ENCODE results near the gene PROSER1. TPM values are rescaled to one million over a fixed set of nuclear protein-coding genes. Genes with fewer than 3 reads are reported as not detected.
"Not testable (repeated sequence)": the region's sequence is repeated elsewhere in the genome, so short reads cannot be mapped to it uniquely, and the experiment has no call there.

Gene PROSER1
- total and polyA plus RNA-seq, 4 donors = 2.0 to 26.4 (median 16.6) TPM

GRCh38 chr13:39020853-39021462 lies 16.9 kb downstream of the PROSER1 start:
- DNase-seq = no peak
- intact Hi-C loops (cut with DNase I) = no loop called here
- no peak for ATAC-seq (ENCODE audit: low FRiP score)
- Histone ChIP-seq H3K4me3 (ENCODE audit: low read length in 2 of 2) (no peak overlapping the region), H3K36me3 (ENCODE audit: control insufficient read depth in 1 of 2, insufficient read depth in 2 of 2, low read length in 1 of 2) (peaks cover 11 to 12% of the 10 kb centered on the region in 2 donors), H3K27me3 (ENCODE audit: control insufficient read depth in 1 of 2, insufficient read depth in 2 of 2, low read length in 1 of 2) (no peaks in the 10 kb centered on the region), H3K27ac (ENCODE audit: low read depth in 1 of 2, low read length in 2 of 2) (no peak overlapping the region), H3K9me3 (ENCODE audit: control insufficient read depth, low read length) (no peaks in the 10 kb centered on the region), H3K4me1 (ENCODE audit: control insufficient read depth in 1 of 2, insufficient read depth in 2 of 2, low read length in 2 of 2) (no peaks in the 10 kb centered on the region)
- WGBS, 2 donors = 77 to 81% methylated on average over 4 of the region's 4 CpGs

- WGBS, 2 donors = 26 to 31% methylated on average over 2 of the region's 2 CpGs
- no peak for ATAC-seq (ENCODE audit: low FRiP score)
- no peak for DNase-seq
- intact Hi-C loops (cut with DNase I) = no loop called here
- H3K27me3 ChIP-seq (ENCODE audit: control insufficient read depth in 1 of 2, insufficient read depth in 2 of 2, low read length in 1 of 2) = no peaks in the 10 kb centered on the region
- H3K4me3 ChIP-seq (ENCODE audit: low read length in 2 of 2) = no peak overlapping the region
- no peaks in the 10 kb centered on the region for H3K9me3 ChIP-seq (ENCODE audit: control insufficient read depth, low read length)
- no peak overlapping the region for H3K27ac ChIP-seq (ENCODE audit: low read depth in 1 of 2, low read length in 2 of 2)
- H3K4me1 ChIP-seq (ENCODE audit: control insufficient read depth in 1 of 2, insufficient read depth in 2 of 2, low read length in 2 of 2) = no peaks in the 10 kb centered on the region
- peaks cover 3 to 22% of the 10 kb centered on the region in 2 donors for H3K36me3 ChIP-seq (ENCODE audit: control insufficient read depth in 1 of 2, insufficient read depth in 2 of 2, low read length in 1 of 2)
Observed at GRCh38 chr13:39016787-39017186, 21.1 kb downstream of the PROSER1 start.

DNA sequence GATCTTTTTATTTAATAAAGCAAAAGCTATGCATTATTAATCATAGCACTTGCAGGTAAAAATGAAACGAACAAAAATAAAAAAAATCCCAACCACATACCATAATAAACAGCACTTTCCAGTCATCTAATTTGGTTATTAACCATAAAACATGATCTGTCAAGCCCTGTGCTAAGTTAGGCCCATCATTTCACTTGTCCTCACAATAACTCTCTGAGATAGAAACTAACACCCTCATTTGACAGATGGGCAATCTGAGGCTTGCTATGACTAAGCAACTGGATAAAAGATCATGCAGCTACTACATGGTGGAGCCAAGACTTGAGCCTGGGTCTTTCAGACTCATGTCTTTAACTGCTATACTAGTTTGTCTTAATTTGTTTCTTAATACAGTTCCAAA lies 21.8 kb downstream of the PROSER1 start:
- H3K27me3 ChIP-seq (ENCODE audit: control insufficient read depth in 1 of 2, insufficient read depth in 2 of 2, low read length in 1 of 2) = no peaks in the 10 kb centered on the region
- no peak overlapping the region for H3K27ac ChIP-seq (ENCODE audit: low read depth in 1 of 2, low read length in 2 of 2)
- no peak for ATAC-seq (ENCODE audit: low FRiP score)
- H3K9me3 ChIP-seq (ENCODE audit: control insufficient read depth, low read length) = no peaks in the 10 kb centered on the region
- no peak for DNase-seq
- intact Hi-C loops (cut with DNase I) = no loop called here
- no peaks in the 10 kb centered on the region for H3K4me1 ChIP-seq (ENCODE audit: control insufficient read depth in 1 of 2, insufficient read depth in 2 of 2, low read length in 2 of 2)
- H3K36me3 ChIP-seq (ENCODE audit: control insufficient read depth in 1 of 2, insufficient read depth in 2 of 2, low read length in 1 of 2) = peaks cover 5 to 25% of the 10 kb centered on the region in 2 donors
- H3K4me3 ChIP-seq (ENCODE audit: low read length in 2 of 2) = no peak overlapping the region
- 88 to 89% methylated on average over 1 of the region's 1 CpG for WGBS, 2 donors

DNA sequence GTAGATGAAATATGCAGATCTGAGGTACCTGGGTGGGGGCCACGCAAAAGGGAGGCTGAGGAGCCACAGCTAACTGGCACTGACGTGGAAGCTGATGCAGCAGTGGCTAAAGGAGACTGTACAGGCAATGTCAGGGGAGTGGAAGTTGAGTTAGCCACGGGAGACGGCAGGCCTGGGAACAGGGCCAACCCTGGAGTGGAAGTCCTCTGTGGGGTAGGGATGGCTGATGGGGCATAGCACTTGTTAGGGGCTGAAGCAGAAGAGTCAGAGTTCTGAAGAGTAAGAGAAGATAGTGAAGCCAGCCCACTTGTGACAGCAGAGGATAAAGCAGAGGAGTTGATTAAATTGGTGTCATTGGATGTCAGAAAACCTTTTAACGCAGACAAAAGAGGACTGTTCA lies 24.4 kb downstream of the PROSER1 start:
- WGBS, 2 donors = 82 to 86% methylated on average over 5 of the region's 5 CpGs
- Histone ChIP-seq H3K9me3 (ENCODE audit: control insufficient read depth, low read length) (no peaks in the 10 kb centered on the region), H3K27ac (ENCODE audit: low read depth in 1 of 2, low read length in 2 of 2) (no peak overlapping the region), H3K36me3 (ENCODE audit: control insufficient read depth in 1 of 2, insufficient read depth in 2 of 2, low read length in 1 of 2) (peaks cover 5 to 25% of the 10 kb centered on the region in 2 donors), H3K4me3 (ENCODE audit: low read length in 2 of 2) (no peak overlapping the region), H3K27me3 (ENCODE audit: control insufficient read depth in 1 of 2, insufficient read depth in 2 of 2, low read length in 1 of 2) (no peaks in the 10 kb centered on the region), H3K4me1 (ENCODE audit: control insufficient read depth in 1 of 2, insufficient read depth in 2 of 2, low read length in 2 of 2) (no peaks in the 10 kb centered on the region)
- intact Hi-C loops (cut with DNase I) = no loop called here
- ATAC-seq (ENCODE audit: low FRiP score) = no peak
- no peak for DNase-seq

DNA sequence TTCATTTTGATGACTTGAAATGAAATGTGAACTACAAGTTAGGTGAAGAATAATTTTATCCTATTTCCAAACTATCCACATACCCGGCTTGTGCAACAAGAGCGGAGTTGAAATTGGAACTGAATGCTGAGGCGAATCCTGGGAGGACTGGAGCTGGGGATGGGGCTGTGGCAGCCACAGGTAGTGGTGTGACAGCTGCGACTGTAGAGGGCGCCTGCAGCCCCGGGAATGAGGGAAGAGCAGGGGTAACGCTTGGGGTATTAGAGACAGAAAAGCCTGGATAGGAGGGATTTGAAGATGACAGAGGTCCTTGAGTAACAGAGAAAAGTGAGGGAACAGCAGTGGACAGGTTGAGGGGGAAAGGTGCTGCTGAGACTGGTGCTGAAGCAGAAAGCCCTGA lies 25.3 kb downstream of the PROSER1 start:
- no peak for ATAC-seq (ENCODE audit: low FRiP score)
- Histone ChIP-seq H3K27me3 (ENCODE audit: control insufficient read depth in 1 of 2, insufficient read depth in 2 of 2, low read length in 1 of 2) (no peaks in the 10 kb centered on the region), H3K4me3 (ENCODE audit: low read length in 2 of 2) (no peak overlapping the region), H3K4me1 (ENCODE audit: control insufficient read depth in 1 of 2, insufficient read depth in 2 of 2, low read length in 2 of 2) (no peaks in the 10 kb centered on the region), H3K27ac (ENCODE audit: low read depth in 1 of 2, low read length in 2 of 2) (no peak overlapping the region), H3K9me3 (ENCODE audit: control insufficient read depth, low read length) (no peaks in the 10 kb centered on the region), H3K36me3 (ENCODE audit: control insufficient read depth in 1 of 2, insufficient read depth in 2 of 2, low read length in 1 of 2) (peaks cover 5 to 20% of the 10 kb centered on the region in 2 donors)
- WGBS, 2 donors = 69 to 74% methylated on average over 7 of the region's 7 CpGs
- intact Hi-C loops (cut with DNase I) = no loop called here
- no peak for DNase-seq

- H3K4me3 ChIP-seq (ENCODE audit: low read length in 2 of 2); ATAC-seq (ENCODE audit: low FRiP score); DNase-seq; H3K36me3 ChIP-seq (ENCODE audit: control insufficient read depth in 1 of 2, insufficient read depth in 2 of 2, low read length in 1 of 2); H3K27ac ChIP-seq (ENCODE audit: low read depth in 1 of 2, low read length in 2 of 2); H3K9me3 ChIP-seq (ENCODE audit: control insufficient read depth, low read length); intact Hi-C loops (cut with DNase I); H3K27me3 ChIP-seq (ENCODE audit: control insufficient read depth in 1 of 2, insufficient read depth in 2 of 2, low read length in 1 of 2); H3K4me1 ChIP-seq (ENCODE audit: control insufficient read depth in 1 of 2, insufficient read depth in 2 of 2, low read length in 2 of 2): not testable (repeated sequence)
- 80 to 83% methylated on average over 27 to 29 of the region's 29 CpGs for WGBS, 2 donors
Observed at GRCh38 chr13:39006371-39007111, 31.3 kb downstream of the PROSER1 start.

DNA sequence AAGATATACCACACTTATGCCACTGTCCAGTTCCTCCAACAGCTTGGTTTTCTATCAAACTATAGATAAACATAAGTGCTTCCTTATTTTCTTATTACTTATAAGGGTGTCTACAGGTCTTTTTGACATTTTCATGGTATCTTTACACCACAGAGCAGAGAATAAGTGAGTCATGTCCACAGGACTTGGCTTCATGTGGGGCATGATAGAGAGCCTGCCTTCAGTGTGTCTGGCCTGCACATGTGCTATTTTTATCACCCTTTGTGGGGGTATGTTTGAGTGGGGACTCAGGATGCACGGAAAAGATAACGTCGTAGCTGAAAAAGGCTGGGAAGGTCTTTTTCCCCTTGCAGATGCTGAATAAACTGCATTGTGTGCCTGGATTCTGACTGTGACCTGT lies 39.1 kb downstream of the PROSER1 start:
- H3K36me3 ChIP-seq (ENCODE audit: control insufficient read depth in 1 of 2, insufficient read depth in 2 of 2, low read length in 1 of 2) = no peaks in the 10 kb centered on the region
- 46 to 57% methylated on average over 3 of the region's 3 CpGs for WGBS, 2 donors
- H3K4me3 ChIP-seq (ENCODE audit: low read length in 2 of 2) = no peak overlapping the region
- H3K4me1 ChIP-seq (ENCODE audit: control insufficient read depth in 1 of 2, insufficient read depth in 2 of 2, low read length in 2 of 2) = no peaks in the 10 kb centered on the region
- no peak overlapping the region for H3K27ac ChIP-seq (ENCODE audit: low read depth in 1 of 2, low read length in 2 of 2)
- ATAC-seq (ENCODE audit: low FRiP score) = no peak
- DNase-seq = no peak
- intact Hi-C loops (cut with DNase I) = no loop called here
- H3K9me3 ChIP-seq (ENCODE audit: control insufficient read depth, low read length) = no peaks in the 10 kb centered on the region
- no peaks in the 10 kb centered on the region for H3K27me3 ChIP-seq (ENCODE audit: control insufficient read depth in 1 of 2, insufficient read depth in 2 of 2, low read length in 1 of 2)

DNA sequence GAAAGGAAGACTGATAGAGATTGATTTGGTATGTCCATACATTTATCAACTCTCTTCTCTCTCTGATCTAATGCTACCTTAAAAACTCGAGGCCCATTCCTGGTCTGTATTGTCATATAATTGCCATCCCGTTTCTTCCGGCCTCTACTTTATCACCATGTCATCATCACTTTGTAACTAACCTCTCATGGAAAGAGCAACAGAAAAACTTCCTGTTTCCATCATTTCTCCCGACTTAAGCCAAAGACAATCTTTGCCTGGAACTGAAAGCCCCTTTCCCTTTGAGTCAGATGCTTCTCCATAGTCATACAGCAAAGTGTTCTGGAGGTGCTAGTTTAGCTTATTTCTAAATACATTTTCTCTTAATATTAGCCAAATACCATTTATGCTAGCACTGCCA lies 44.5 kb downstream of the PROSER1 start:
- no peaks in the 10 kb centered on the region for H3K27me3 ChIP-seq (ENCODE audit: control insufficient read depth in 1 of 2, insufficient read depth in 2 of 2, low read length in 1 of 2)
- no peaks in the 10 kb centered on the region for H3K9me3 ChIP-seq (ENCODE audit: control insufficient read depth, low read length)
- H3K36me3 ChIP-seq (ENCODE audit: control insufficient read depth in 1 of 2, insufficient read depth in 2 of 2, low read length in 1 of 2) = no peaks in the 10 kb centered on the region
- WGBS, 2 donors = 17 to 25% methylated on average over 4 of the region's 4 CpGs
- DNase-seq (no peak), ATAC-seq (ENCODE audit: low FRiP score) (no peak)
- intact Hi-C loops (cut with DNase I) = no loop called here
- H3K4me1 ChIP-seq (ENCODE audit: control insufficient read depth in 1 of 2, insufficient read depth in 2 of 2, low read length in 2 of 2) = no peaks in the 10 kb centered on the region
- H3K27ac ChIP-seq (ENCODE audit: low read depth in 1 of 2, low read length in 2 of 2) = no peak overlapping the region
- no peak overlapping the region for H3K4me3 ChIP-seq (ENCODE audit: low read length in 2 of 2)

GRCh38 chr13:38990693-38991092 lies 47.2 kb downstream of the PROSER1 start, which contains the start of gene STOML3:
TSS of gene STOML3 (minus strand) at chr13:38990831. CDS start at chr13:38990721, 110 bp downstream.
- Histone ChIP-seq H3K36me3 (ENCODE audit: control insufficient read depth in 1 of 2, insufficient read depth in 2 of 2, low read length in 1 of 2) (no peaks in the 10 kb centered on the region), H3K4me3 (ENCODE audit: low read length in 2 of 2) (no peak within 1 kb of the TSS), H3K27me3 (ENCODE audit: control insufficient read depth in 1 of 2, insufficient read depth in 2 of 2, low read length in 1 of 2) (no peaks in the 10 kb centered on the region), H3K9me3 (ENCODE audit: control insufficient read depth, low read length) (no peaks in the 10 kb centered on the region), H3K4me1 (ENCODE audit: control insufficient read depth in 1 of 2, insufficient read depth in 2 of 2, low read length in 2 of 2) (no peaks in the 10 kb centered on the region), H3K27ac (ENCODE audit: low read depth in 1 of 2, low read length in 2 of 2) (no peak within 1 kb of the TSS)
- DNase-seq = no peak
- intact Hi-C loops (cut with DNase I) = no loop called here
- ATAC-seq (ENCODE audit: low FRiP score) = no peak
